8988T (cell line): Measurements from ENCODE around the gene PLA2G10.
"Not testable (repeated sequence)": the region's sequence is repeated elsewhere in the genome, so short reads cannot be mapped to it uniquely, and the experiment has no call there.

Source experiments
- DNase-seq: peaks from one replicate; pipeline ENCODE4 v3.0.0; 2011

The PLA2G10 gene

GRCh38 chr16:14658063-14658462 is 36.0 kb downstream of the PLA2G10 start:
- no peak for DNase-seq

GRCh38 chr16:14652726-14653125 is 41.4 kb downstream of the PLA2G10 start:
- DNase-seq = no peak

- DNase-seq = no peak
These were observed 43.5 kb downstream of the PLA2G10 start for GRCh38 chr16:14650629-14651028.

- no peak for DNase-seq
These were observed 44.3 kb downstream of the PLA2G10 start for GRCh38 chr16:14649816-14650215.

- no peak for DNase-seq
These were observed 52.2 kb downstream of the PLA2G10 start for GRCh38 chr16:14641926-14642325.

- DNase-seq = no peak
These were observed 52.9 kb downstream of the PLA2G10 start for GRCh38 chr16:14641206-14641605.

- no peak for DNase-seq
These were observed 53.6 kb downstream of the PLA2G10 start for GRCh38 chr16:14640538-14640937.

GRCh38 chr16:14636951-14637240 is 57.2 kb downstream of the PLA2G10 start:
- not testable (repeated sequence) for DNase-seq

- not testable (repeated sequence) for DNase-seq
These were observed 57.7 kb downstream of the PLA2G10 start for GRCh38 chr16:14636179-14636950.

- DNase-seq = no peak
These were observed 58.5 kb downstream of the PLA2G10 start for GRCh38 chr16:14635395-14636165.

- no peak for DNase-seq
These were observed 59.8 kb downstream of the PLA2G10 start for GRCh38 chr16:14634389-14634725.

- DNase-seq = peak; percentile 80
These were observed 61.2 kb downstream of the PLA2G10 start, which contains the start of gene BFAR for GRCh38 chr16:14632693-14633569. Gene BFAR, plus strand, starts transcription at chr16:14632951. Its CDS starts 11,396 bp downstream, at chr16:14644347.

- DNase-seq = not testable (repeated sequence)
These were observed 63.3 kb downstream of the PLA2G10 start for GRCh38 chr16:14630620-14631330.

- peak; percentile 78 for DNase-seq
These were observed 64.0 kb downstream of the PLA2G10 start, which contains the start of gene PARN for GRCh38 chr16:14629919-14630619. Gene PARN, minus strand, starts transcription at chr16:14630260. Its CDS starts 135 bp downstream, at chr16:14630125.

GRCh38 chr16:14629612-14629918 is 64.5 kb downstream of the PLA2G10 start:
- DNase-seq = no peak

- no peak for DNase-seq
These were observed 65.1 kb downstream of the PLA2G10 start for GRCh38 chr16:14628806-14629611.

GRCh38 chr16:14627078-14627477 is 67.0 kb downstream of the PLA2G10 start:
- no peak for DNase-seq
